HepG2 (cell line): Measurements from ENCODE around the gene FMO3. TPM values are rescaled to one million over a fixed set of nuclear protein-coding genes. Genes with fewer than 3 reads are reported as not detected.

Source experiments
- DDIT3 ChIP-seq: sonication (generic); formaldehyde crosslinking; IDR thresholded peaks from 2 replicates; pipeline ENCODE4 v1.4.0; 2020; ENCODE audit warnings: mild to moderate bottlenecking, missing genetic modification reagents
- GPBP1L1 ChIP-seq: sonication (generic); formaldehyde crosslinking; IDR thresholded peaks from 2 replicates; pipeline ENCODE4 v1.5.0; 2020; ENCODE audit warnings: mild to moderate bottlenecking, missing genetic modification reagents
- IKZF5 ChIP-seq: IDR thresholded peaks from 2 replicates; pipeline ENCODE4 v1.6.1; 2018; ENCODE audit warnings: missing genetic modification reagents, mild to moderate bottlenecking, missing compliant biosample characterization
- SNAPC5 ChIP-seq: sonication (generic); formaldehyde crosslinking; IDR thresholded peaks from 2 replicates; pipeline ENCODE4 v1.8.1; 2023; ENCODE audit warnings: mild to moderate bottlenecking, missing genetic modification reagents, borderline replicate concordance
- TMF1 ChIP-seq: sonication (generic); formaldehyde crosslinking; IDR thresholded peaks from 2 replicates; pipeline ENCODE4 v1.8.1; 2022; ENCODE audit warnings: low read depth, missing genetic modification reagents
- U2AF2 ChIP-seq: fragments of 200-400 bp; formaldehyde crosslinking; IDR thresholded peaks from 2 replicates; pipeline ENCODE4 v1.6.1; 2017; ENCODE audit warnings: low read depth, mild to moderate bottlenecking, low read length
- ZFP36L2 ChIP-seq: sonication (generic); formaldehyde crosslinking; IDR thresholded peaks from 2 replicates; pipeline ENCODE4 v1.4.0; 2020; ENCODE audit warnings: missing genetic modification reagents
- ZNF264 ChIP-seq: sonication (generic); formaldehyde crosslinking; IDR thresholded peaks from 2 replicates; pipeline ENCODE4 v1.4.0; 2020; ENCODE audit warnings: missing genetic modification reagents
- polyA plus RNA-seq, 8 experiments: library from polyadenylated mRNA; depleted of rRNA in 3 of 8; stranded (reverse) in 7 of 8; unstranded in 1 of 8; fragments of >200 nt; fragmentation: Illumina TruSeq in 4 of 8; extraction: Trizol in 4 of 8; gene quantifications; 2 replicates each; pipeline versions ENCODE4 v1.2.1 to v1.2.3, GENCODE V29; 2011 to 2016; ENCODE audit warnings: low read depth in 4 of 8, missing spikeins in 1 of 8, mixed read lengths in 1 of 8; ENCODE audit not compliant: insufficient read depth in 1 of 8
- total RNA-seq, 5 experiments: library from RNA; depleted of rRNA; stranded (reverse); fragments of >200 nt; fragmentation: Illumina TruSeq; extraction: Trizol; gene quantifications; 2 replicates each; pipeline ENCODE4 v1.2.3, GENCODE V29; 2016; ENCODE audit warnings: low read depth in 1 of 5
- TF ChIP-seq, protein P1 (sequence below): sonication (generic); formaldehyde crosslinking; IDR thresholded peaks from 2 replicates; pipeline ENCODE4 v1.5.1; 2020; ENCODE audit warnings: mild to moderate bottlenecking, missing genetic modification reagents, moderate library complexity

FMO3 gene
- total and polyA plus RNA-seq, 2 of the 13 experiments (the other 11 are each of a cell fraction or from before 2014, with no cell fraction given) = not detected

- TF ChIP-seq DDIT3 = no peak
- TF ChIP-seq, protein P1, sequence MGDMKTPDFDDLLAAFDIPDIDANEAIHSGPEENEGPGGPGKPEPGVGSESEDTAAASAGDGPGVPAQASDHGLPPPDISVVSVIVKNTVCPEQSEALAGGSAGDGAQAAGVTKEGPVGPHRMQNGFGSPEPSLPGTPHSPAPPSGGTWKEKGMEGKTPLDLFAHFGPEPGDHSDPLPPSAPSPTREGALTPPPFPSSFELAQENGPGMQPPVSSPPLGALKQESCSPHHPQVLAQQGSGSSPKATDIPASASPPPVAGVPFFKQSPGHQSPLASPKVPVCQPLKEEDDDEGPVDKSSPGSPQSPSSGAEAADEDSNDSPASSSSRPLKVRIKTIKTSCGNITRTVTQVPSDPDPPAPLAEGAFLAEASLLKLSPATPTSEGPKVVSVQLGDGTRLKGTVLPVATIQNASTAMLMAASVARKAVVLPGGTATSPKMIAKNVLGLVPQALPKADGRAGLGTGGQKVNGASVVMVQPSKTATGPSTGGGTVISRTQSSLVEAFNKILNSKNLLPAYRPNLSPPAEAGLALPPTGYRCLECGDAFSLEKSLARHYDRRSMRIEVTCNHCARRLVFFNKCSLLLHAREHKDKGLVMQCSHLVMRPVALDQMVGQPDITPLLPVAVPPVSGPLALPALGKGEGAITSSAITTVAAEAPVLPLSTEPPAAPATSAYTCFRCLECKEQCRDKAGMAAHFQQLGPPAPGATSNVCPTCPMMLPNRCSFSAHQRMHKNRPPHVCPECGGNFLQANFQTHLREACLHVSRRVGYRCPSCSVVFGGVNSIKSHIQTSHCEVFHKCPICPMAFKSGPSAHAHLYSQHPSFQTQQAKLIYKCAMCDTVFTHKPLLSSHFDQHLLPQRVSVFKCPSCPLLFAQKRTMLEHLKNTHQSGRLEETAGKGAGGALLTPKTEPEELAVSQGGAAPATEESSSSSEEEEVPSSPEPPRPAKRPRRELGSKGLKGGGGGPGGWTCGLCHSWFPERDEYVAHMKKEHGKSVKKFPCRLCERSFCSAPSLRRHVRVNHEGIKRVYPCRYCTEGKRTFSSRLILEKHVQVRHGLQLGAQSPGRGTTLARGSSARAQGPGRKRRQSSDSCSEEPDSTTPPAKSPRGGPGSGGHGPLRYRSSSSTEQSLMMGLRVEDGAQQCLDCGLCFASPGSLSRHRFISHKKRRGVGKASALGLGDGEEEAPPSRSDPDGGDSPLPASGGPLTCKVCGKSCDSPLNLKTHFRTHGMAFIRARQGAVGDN (CRISPR knock-in tag) = no peak
- TF ChIP-seq ZNF264 (CRISPR knock-in tag) = no peak
- TF ChIP-seq TMF1 (CRISPR knock-in tag) = no peak
- TF ChIP-seq GPBP1L1 (CRISPR knock-in tag) = no peak
- no peak for TF ChIP-seq U2AF2
- TF ChIP-seq SNAPC5 (CRISPR knock-in tag) = no peak
- no peak for TF ChIP-seq IKZF5 (CRISPR knock-in tag)
- TF ChIP-seq ZFP36L2 = no peak
These were observed 15.7 kb upstream of the FMO3 start (continued) for GRCh38 chr1:171075041-171075440.
